Panc1 (cell line): ENCODE results near the gene SYT9.

Experiments used
- CTCF ChIP-seq: fragments of 450-650 bp; IDR thresholded peaks from 2 replicates; pipeline ENCODE4 v1.5.1; 2017; ENCODE audit warnings: mild to moderate bottlenecking
- POLR2AphosphoS5 ChIP-seq: IDR thresholded peaks from 2 replicates; pipeline ENCODE4 v1.6.1; 2012; ENCODE audit warnings: mild to moderate bottlenecking, low read depth, low read length, moderate library complexity
- TF ChIP-seq, protein P1 (sequence below), 2 experiments: IDR thresholded peaks; 2 replicates each; pipeline ENCODE4 v1.6.1; 2011 to 2012; ENCODE audit warnings: low read depth in 2 of 2, control low read depth in 1 of 2, low read length in 1 of 2, mild to moderate bottlenecking in 1 of 2, moderate library complexity in 1 of 2; ENCODE audit not compliant: insufficient read depth in 1 of 2

DNA sequence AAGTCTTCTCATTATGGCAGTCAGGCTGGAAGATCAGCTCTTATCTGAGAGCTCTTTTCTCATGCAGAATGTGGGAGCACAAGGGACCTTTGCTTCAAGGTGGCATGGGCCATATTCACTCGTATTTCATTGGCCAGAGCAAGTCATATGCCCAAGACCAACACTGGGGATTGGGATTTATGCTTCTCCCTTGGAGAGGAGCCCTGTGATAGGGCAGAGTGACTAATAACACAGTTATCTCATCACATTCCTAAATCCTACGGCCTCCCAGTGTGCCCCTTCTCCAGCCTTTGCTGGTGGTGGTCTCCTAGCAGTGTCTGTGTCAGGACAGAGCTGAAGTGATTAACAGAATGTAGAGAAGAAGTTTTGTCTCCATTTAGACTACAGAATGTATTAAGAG is 48.6 kb downstream of the SYT9 start:
- TF ChIP-seq CTCF: no peak
- no peak for TF ChIP-seq POLR2AphosphoS5
- TF ChIP-seq, protein P1, sequence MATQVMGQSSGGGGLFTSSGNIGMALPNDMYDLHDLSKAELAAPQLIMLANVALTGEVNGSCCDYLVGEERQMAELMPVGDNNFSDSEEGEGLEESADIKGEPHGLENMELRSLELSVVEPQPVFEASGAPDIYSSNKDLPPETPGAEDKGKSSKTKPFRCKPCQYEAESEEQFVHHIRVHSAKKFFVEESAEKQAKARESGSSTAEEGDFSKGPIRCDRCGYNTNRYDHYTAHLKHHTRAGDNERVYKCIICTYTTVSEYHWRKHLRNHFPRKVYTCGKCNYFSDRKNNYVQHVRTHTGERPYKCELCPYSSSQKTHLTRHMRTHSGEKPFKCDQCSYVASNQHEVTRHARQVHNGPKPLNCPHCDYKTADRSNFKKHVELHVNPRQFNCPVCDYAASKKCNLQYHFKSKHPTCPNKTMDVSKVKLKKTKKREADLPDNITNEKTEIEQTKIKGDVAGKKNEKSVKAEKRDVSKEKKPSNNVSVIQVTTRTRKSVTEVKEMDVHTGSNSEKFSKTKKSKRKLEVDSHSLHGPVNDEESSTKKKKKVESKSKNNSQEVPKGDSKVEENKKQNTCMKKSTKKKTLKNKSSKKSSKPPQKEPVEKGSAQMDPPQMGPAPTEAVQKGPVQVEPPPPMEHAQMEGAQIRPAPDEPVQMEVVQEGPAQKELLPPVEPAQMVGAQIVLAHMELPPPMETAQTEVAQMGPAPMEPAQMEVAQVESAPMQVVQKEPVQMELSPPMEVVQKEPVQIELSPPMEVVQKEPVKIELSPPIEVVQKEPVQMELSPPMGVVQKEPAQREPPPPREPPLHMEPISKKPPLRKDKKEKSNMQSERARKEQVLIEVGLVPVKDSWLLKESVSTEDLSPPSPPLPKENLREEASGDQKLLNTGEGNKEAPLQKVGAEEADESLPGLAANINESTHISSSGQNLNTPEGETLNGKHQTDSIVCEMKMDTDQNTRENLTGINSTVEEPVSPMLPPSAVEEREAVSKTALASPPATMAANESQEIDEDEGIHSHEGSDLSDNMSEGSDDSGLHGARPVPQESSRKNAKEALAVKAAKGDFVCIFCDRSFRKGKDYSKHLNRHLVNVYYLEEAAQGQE (IDR thresholded peaks at IDR 0.05; ENCODE audit: insufficient read depth in 1 of 2, low read depth in 2 of 2, low read length in 1 of 2): no peak
